ENCODE measurements around the gene MACROH2A1. TPM values are rescaled to one million over a fixed set of nuclear protein-coding genes. Genes with fewer than 3 reads are reported as not detected.

The MACROH2A1 gene
- total and polyA plus RNA-seq, 2 donors from 2014 or later = 99.4 to 144 TPM

DNA sequence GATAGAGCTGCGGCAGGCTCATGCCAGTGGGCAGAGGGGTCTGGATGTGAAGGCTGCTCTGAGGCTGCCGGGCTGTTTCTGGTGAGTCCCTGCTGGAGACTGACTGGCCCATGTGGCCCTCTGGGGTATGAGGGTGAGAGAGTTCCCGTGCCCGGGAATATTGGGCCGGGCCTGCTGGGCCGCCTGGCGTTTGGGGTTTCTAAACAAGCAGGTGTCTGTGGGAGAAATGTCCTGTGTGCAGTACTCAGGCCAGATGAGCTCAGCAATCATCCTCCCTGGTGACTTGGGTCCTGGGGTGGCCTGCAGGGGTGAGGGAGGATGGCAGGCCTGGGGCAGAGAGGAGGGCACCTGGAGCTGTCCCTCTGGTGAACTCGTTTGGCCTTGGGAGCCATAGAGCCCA, 74.9 kb downstream of the MACROH2A1 start:
- intact Hi-C loops (cut with DNase I) = no loop called here
- DNase-seq = no peak
- H3K36me3 ChIP-seq (ENCODE audit: control insufficient read depth in 2 of 3, insufficient read depth in 3 of 3, low read length in 3 of 3) = no peaks in the 10 kb centered on the region
- H3K4me3 ChIP-seq (ENCODE audit: low read length in 3 of 3) = no peak overlapping the region
- no peak overlapping the region for H3K27ac ChIP-seq (ENCODE audit: low read depth in 2 of 2, low read length in 2 of 2)
- H3K27me3 ChIP-seq (ENCODE audit: control insufficient read depth, insufficient read depth, low read length) = peaks cover 2% of the 10 kb centered on the region
- H3K9me3 ChIP-seq (ENCODE audit: control insufficient read depth in 2 of 3, insufficient read depth in 1 of 3, low read length in 3 of 3) = no peaks in the 10 kb centered on the region
- H3K4me1 ChIP-seq (ENCODE audit: control insufficient read depth in 2 of 3, insufficient read depth in 2 of 3, low read depth in 1 of 3, low read length in 3 of 3) = no peaks in the 10 kb centered on the region
- no peak for FAIRE-seq
- H3K9ac ChIP-seq (ENCODE audit: low read length in 3 of 3) = no peak overlapping the region
- TF ChIP-seq, protein P1, sequence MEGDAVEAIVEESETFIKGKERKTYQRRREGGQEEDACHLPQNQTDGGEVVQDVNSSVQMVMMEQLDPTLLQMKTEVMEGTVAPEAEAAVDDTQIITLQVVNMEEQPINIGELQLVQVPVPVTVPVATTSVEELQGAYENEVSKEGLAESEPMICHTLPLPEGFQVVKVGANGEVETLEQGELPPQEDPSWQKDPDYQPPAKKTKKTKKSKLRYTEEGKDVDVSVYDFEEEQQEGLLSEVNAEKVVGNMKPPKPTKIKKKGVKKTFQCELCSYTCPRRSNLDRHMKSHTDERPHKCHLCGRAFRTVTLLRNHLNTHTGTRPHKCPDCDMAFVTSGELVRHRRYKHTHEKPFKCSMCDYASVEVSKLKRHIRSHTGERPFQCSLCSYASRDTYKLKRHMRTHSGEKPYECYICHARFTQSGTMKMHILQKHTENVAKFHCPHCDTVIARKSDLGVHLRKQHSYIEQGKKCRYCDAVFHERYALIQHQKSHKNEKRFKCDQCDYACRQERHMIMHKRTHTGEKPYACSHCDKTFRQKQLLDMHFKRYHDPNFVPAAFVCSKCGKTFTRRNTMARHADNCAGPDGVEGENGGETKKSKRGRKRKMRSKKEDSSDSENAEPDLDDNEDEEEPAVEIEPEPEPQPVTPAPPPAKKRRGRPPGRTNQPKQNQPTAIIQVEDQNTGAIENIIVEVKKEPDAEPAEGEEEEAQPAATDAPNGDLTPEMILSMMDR (IDR thresholded peaks at IDR 0.05; ENCODE audit: borderline replicate concordance, extremely low read depth, insufficient read depth) = no peak

GRCh38 chr5:135323701-135324132, 75.3 kb downstream of the MACROH2A1 start:
- intact Hi-C loops (cut with DNase I) = no loop called here
- no peak for FAIRE-seq
- TF ChIP-seq, protein P1 (IDR thresholded peaks at IDR 0.05; ENCODE audit: borderline replicate concordance, extremely low read depth, insufficient read depth) = no peak

DNA sequence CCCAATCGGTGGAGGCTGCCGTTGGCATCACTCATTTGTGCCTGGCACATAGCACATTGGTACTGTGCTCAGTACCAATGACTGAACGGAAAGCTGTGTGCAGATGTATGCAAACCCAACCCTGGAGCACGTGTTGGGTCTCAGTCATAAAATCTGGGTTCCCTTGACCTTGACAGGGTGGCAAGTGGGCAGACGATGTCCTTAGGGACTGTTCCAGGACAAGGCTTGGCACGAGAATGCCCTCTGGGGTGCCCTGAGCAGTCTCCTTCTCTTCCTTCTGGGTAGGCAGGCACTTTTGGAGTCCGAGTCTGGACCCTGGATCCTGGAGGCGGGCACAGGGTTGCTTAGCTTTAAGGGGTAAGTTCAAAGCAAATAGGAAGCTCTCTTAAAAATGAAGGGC, 75.8 kb downstream of the MACROH2A1 start:
- intact Hi-C loops (cut with DNase I) = no loop called here
- no peaks in the 10 kb centered on the region for H3K4me1 ChIP-seq (ENCODE audit: control insufficient read depth in 2 of 3, insufficient read depth in 2 of 3, low read depth in 1 of 3, low read length in 3 of 3)
- H3K36me3 ChIP-seq (ENCODE audit: control insufficient read depth in 2 of 3, insufficient read depth in 3 of 3, low read length in 3 of 3) = no peaks in the 10 kb centered on the region
- TF ChIP-seq, protein P1 (IDR thresholded peaks at IDR 0.05; ENCODE audit: borderline replicate concordance, extremely low read depth, insufficient read depth) = no peak
- H3K27me3 ChIP-seq (ENCODE audit: control insufficient read depth, insufficient read depth, low read length) = peaks cover 2% of the 10 kb centered on the region
- no peak overlapping the region for H3K9ac ChIP-seq (ENCODE audit: low read length in 3 of 3)
- FAIRE-seq (no peak), DNase-seq (no peak)
- H3K4me3 ChIP-seq (ENCODE audit: low read length in 3 of 3) = no peak overlapping the region
- H3K9me3 ChIP-seq (ENCODE audit: control insufficient read depth in 2 of 3, insufficient read depth in 1 of 3, low read length in 3 of 3) = no peaks in the 10 kb centered on the region
- no peak overlapping the region for H3K27ac ChIP-seq (ENCODE audit: low read depth in 2 of 2, low read length in 2 of 2)

More at GRCh38 chr5:135323701-135324132, 75.3 kb downstream of the MACROH2A1 start:
- Histone ChIP-seq H3K4me1 (ENCODE audit: control insufficient read depth in 2 of 3, insufficient read depth in 2 of 3, low read depth in 1 of 3, low read length in 3 of 3) (no peaks in the 10 kb centered on the region), H3K9me3 (ENCODE audit: control insufficient read depth in 2 of 3, insufficient read depth in 1 of 3, low read length in 3 of 3) (no peaks in the 10 kb centered on the region), H3K36me3 (ENCODE audit: control insufficient read depth in 2 of 3, insufficient read depth in 3 of 3, low read length in 3 of 3) (no peaks in the 10 kb centered on the region), H3K9ac (ENCODE audit: low read length in 3 of 3) (no peak overlapping the region), H3K4me3 (ENCODE audit: low read length in 3 of 3) (no peak overlapping the region), H3K27me3 (ENCODE audit: control insufficient read depth, insufficient read depth, low read length) (peaks cover 2% of the 10 kb centered on the region), H3K27ac (ENCODE audit: low read depth in 2 of 2, low read length in 2 of 2) (no peak overlapping the region)
- no peak for DNase-seq

- Histone ChIP-seq H3K9me3 (ENCODE audit: control insufficient read depth in 2 of 3, insufficient read depth in 1 of 3, low read length in 3 of 3) (no peaks in the 10 kb centered on the region), H3K4me1 (ENCODE audit: control insufficient read depth in 2 of 3, insufficient read depth in 2 of 3, low read depth in 1 of 3, low read length in 3 of 3) (no peaks in the 10 kb centered on the region), H3K27me3 (ENCODE audit: control insufficient read depth, insufficient read depth, low read length) (peaks cover 2% of the 10 kb centered on the region), H3K36me3 (ENCODE audit: control insufficient read depth in 2 of 3, insufficient read depth in 3 of 3, low read length in 3 of 3) (no peaks in the 10 kb centered on the region), H3K4me3 (ENCODE audit: low read length in 3 of 3) (no peak overlapping the region), H3K9ac (ENCODE audit: low read length in 3 of 3) (no peak overlapping the region), H3K27ac (ENCODE audit: low read depth in 2 of 2, low read length in 2 of 2) (no peak overlapping the region)
- intact Hi-C loops (cut with DNase I) = no loop called here
- TF ChIP-seq, protein P1 (IDR thresholded peaks at IDR 0.05; ENCODE audit: borderline replicate concordance, extremely low read depth, insufficient read depth) = no peak
- FAIRE-seq = no peak
- DNase-seq = no peak
Measured at GRCh38 chr5:135322744-135323143, 76.3 kb downstream of the MACROH2A1 start.
